IMR-90 (cell line): Measurements from ENCODE around the gene TMEM240.
"Not testable (repeated sequence)": the region's sequence is repeated elsewhere in the genome, so short reads cannot be mapped to it uniquely, and the experiment has no call there.

Experiments
- CEBPB ChIP-seq: IDR thresholded peaks from 2 replicates; pipeline ENCODE4 v1.6.1; 2012; ENCODE audit warnings: low read depth, low read length, improper control_type of control experiment
- CTCF ChIP-seq: conservative IDR thresholded peaks from 2 replicates; pipeline ENCODE4 v1.5.1; 2012; ENCODE audit warnings: mild to moderate bottlenecking, low read depth, low read length, improper control_type of control experiment
- ELK1 ChIP-seq: fragments of 150-350 bp; IDR thresholded peaks from 2 replicates; pipeline ENCODE4 v1.6.1; 2016; ENCODE audit warnings: low read depth, mild to moderate bottlenecking, low read length, moderate library complexity, borderline replicate concordance
- POLR2A ChIP-seq: IDR thresholded peaks from 2 replicates; pipeline ENCODE4 v1.6.1; 2012; ENCODE audit warnings: mild to moderate bottlenecking, low read depth, low read length
- RAD21 ChIP-seq: IDR thresholded peaks from 2 replicates; pipeline ENCODE4 v1.6.1; 2012; ENCODE audit warnings: low read length, improper control_type of control experiment
- SMC3 ChIP-seq: fragments of 150-350 bp; IDR thresholded peaks from 2 replicates; pipeline ENCODE4 v1.6.1; 2016; ENCODE audit warnings: low read depth, mild to moderate bottlenecking, antibody characterized with exemption, low read length, moderate library complexity
- USF2 ChIP-seq: fragments of 150-350 bp; IDR thresholded peaks from 2 replicates; pipeline ENCODE4 v1.6.1; 2017; ENCODE audit warnings: mild to moderate bottlenecking, antibody characterized with exemption, low read length, low read depth

GRCh38 chr1:1513675-1514074, 26.7 kb downstream of the TMEM240 start:
- TF ChIP-seq CTCF, ELK1, USF2, CEBPB, RAD21, POLR2A, SMC3: not testable (repeated sequence)
